HFFc6 (cell line): Measurements from ENCODE around the gene SGSM1. TPM values are rescaled to one million over a fixed set of nuclear protein-coding genes. Genes with fewer than 3 reads are reported as not detected.

Source experiments
- DNase-seq: peaks from one replicate; pipeline ENCODE4 v3.0.0-alpha.2; 2018
- H3K27ac Mint-ChIP-seq: 2 replicates; pipeline ENCODE4 v1.8.0; 2020; ENCODE audit warnings: mild to moderate bottlenecking, mixed read lengths
- H3K27me3 Mint-ChIP-seq: 2 replicates; pipeline ENCODE4 v1.8.0; 2021; ENCODE audit warnings: mild to moderate bottlenecking, moderate library complexity, mixed read lengths; ENCODE audit not compliant: insufficient read depth
- H3K36me3 Mint-ChIP-seq: 2 replicates; pipeline ENCODE4 v1.8.0; 2021; ENCODE audit warnings: low read depth, mixed read lengths
- H3K4me1 Mint-ChIP-seq: 2 replicates; pipeline ENCODE4 v1.8.0; 2020; ENCODE audit warnings: low read depth, mixed read lengths
- H3K4me3 Mint-ChIP-seq: 2 replicates; pipeline ENCODE4 v1.8.0; 2020; ENCODE audit warnings: mild to moderate bottlenecking, moderate library complexity, mixed read lengths
- H3K9me3 Mint-ChIP-seq: 2 replicates; pipeline ENCODE4 v1.8.0; 2020; ENCODE audit warnings: mild to moderate bottlenecking, mixed read lengths
- total RNA-seq, 6 experiments: library from RNA; stranded (reverse); fragmentation: NEBNext Ultra II Directional; extraction: Animal tissue kit (Norgen Biotek cat#: 25700); gene quantifications; 2 replicates in 1 of 6; 3 replicates in 5 of 6; pipeline ENCODE4 v1.2.3, GENCODE V29; 2021
- TF ChIP-seq, protein P1 (sequence below): fragments of 200-600 bp; sonication (generic); IDR thresholded peaks from 2 replicates; pipeline ENCODE4 v1.5.0; 2021; ENCODE audit warnings: antibody characterized with exemption, mild to moderate bottlenecking

Gene SGSM1
- total RNA-seq, 6 experiments from 2014 or later = not detected

- TF ChIP-seq, protein P1, sequence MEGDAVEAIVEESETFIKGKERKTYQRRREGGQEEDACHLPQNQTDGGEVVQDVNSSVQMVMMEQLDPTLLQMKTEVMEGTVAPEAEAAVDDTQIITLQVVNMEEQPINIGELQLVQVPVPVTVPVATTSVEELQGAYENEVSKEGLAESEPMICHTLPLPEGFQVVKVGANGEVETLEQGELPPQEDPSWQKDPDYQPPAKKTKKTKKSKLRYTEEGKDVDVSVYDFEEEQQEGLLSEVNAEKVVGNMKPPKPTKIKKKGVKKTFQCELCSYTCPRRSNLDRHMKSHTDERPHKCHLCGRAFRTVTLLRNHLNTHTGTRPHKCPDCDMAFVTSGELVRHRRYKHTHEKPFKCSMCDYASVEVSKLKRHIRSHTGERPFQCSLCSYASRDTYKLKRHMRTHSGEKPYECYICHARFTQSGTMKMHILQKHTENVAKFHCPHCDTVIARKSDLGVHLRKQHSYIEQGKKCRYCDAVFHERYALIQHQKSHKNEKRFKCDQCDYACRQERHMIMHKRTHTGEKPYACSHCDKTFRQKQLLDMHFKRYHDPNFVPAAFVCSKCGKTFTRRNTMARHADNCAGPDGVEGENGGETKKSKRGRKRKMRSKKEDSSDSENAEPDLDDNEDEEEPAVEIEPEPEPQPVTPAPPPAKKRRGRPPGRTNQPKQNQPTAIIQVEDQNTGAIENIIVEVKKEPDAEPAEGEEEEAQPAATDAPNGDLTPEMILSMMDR = no peak
- Mint-ChIP-seq H3K9me3 (peaks cover 9% of the 10 kb centered on the region), H3K4me3 (no peak overlapping the region), H3K4me1 (no peaks in the 10 kb centered on the region), H3K27ac (no peak overlapping the region), H3K36me3 (no peaks in the 10 kb centered on the region), H3K27me3 (peaks cover 5% of the 10 kb centered on the region)
- no peak for DNase-seq
Measured at GRCh38 chr22:24944217-24944937, 138.4 kb downstream of the SGSM1 start.

DNA sequence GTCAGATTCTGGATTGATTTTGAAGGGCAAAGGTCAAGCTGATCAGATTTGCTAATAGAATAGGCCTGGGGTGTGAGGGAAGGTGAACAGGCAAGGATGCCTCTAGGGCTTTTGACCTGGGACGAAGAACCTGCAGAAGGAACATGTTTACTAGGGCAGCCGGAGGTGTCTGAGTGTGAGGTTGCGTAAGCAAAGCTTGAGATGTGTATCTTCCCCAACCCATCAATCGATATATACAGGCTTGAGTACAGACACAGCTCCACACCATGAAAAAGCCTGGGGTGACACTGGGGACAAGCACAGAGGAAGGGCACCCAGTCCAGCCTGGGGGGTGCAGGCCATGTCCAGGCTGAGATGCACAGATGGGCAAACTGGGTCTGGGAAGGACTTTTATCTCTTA, 139.4 kb downstream of the SGSM1 start:
- H3K27ac Mint-ChIP-seq = no peak overlapping the region
- TF ChIP-seq, protein P1 = no peak
- H3K4me1 Mint-ChIP-seq = peaks cover 4% of the 10 kb centered on the region; the same call in 1 of the 2 replicates
- peaks cover 9% of the 10 kb centered on the region for H3K9me3 Mint-ChIP-seq
- peaks cover 5% of the 10 kb centered on the region for H3K27me3 Mint-ChIP-seq
- H3K4me3 Mint-ChIP-seq = no peak overlapping the region
- no peak for DNase-seq
- H3K36me3 Mint-ChIP-seq = no peaks in the 10 kb centered on the region

- Mint-ChIP-seq H3K4me3 (no peak overlapping the region), H3K9me3 (peaks cover 9% of the 10 kb centered on the region), H3K27me3 (peaks cover 5% of the 10 kb centered on the region), H3K27ac (no peak overlapping the region), H3K36me3 (no peaks in the 10 kb centered on the region), H3K4me1 (peaks cover 7% of the 10 kb centered on the region; the same call in 1 of the 2 replicates)
- TF ChIP-seq, protein P1 = no peak
- no peak for DNase-seq
Measured at GRCh38 chr22:24947383-24947782, 141.4 kb downstream of the SGSM1 start.

- Mint-ChIP-seq H3K4me1 (peaks cover 8% of the 10 kb centered on the region), H3K27me3 (peaks cover 6% of the 10 kb centered on the region), H3K27ac (no peak overlapping the region), H3K9me3 (peaks cover 5% of the 10 kb centered on the region), H3K4me3 (no peak overlapping the region), H3K36me3 (no peaks in the 10 kb centered on the region)
- TF ChIP-seq, protein P1 = no peak
- DNase-seq = no peak
Measured at GRCh38 chr22:24947881-24948280, 141.9 kb downstream of the SGSM1 start.

GRCh38 chr22:24948356-24949202, 142.6 kb downstream of the SGSM1 start:
- H3K27ac Mint-ChIP-seq = no peak overlapping the region

More at GRCh38 chr22:24948356-24949202, 142.6 kb downstream of the SGSM1 start:
- peaks cover 8% of the 10 kb centered on the region for H3K27me3 Mint-ChIP-seq
- H3K4me3 Mint-ChIP-seq = no peak overlapping the region
- TF ChIP-seq, protein P1 = no peak
- peaks cover 13% of the 10 kb centered on the region for H3K4me1 Mint-ChIP-seq
- peaks cover 5% of the 10 kb centered on the region for H3K9me3 Mint-ChIP-seq
- DNase-seq = no peak
- no peaks in the 10 kb centered on the region; the same call in 1 of the 2 replicates for H3K36me3 Mint-ChIP-seq
